BLaER1 treated with 17β-estradiol and CSF1 and Interleukin-3, amounts not matched to agents 10 nM and 100 nM (cell line): ENCODE data around the gene DAPK3.
"Not testable (repeated sequence)": the region's sequence is repeated elsewhere in the genome, so short reads cannot be mapped to it uniquely, and the experiment has no call there.

Experiments
- H3K27ac ChIP-seq, 11 experiments: shearing (Covaris generic); formaldehyde crosslinking; 2 replicates each; pipeline ENCODE4 v1.8.1; 2022
- H3K27me3 ChIP-seq, 11 experiments: shearing (Covaris generic); formaldehyde crosslinking; 2 replicates each; pipeline ENCODE4 v1.8.1; 2022
- H3K36me3 ChIP-seq, 11 experiments: shearing (Covaris generic); formaldehyde crosslinking; 2 replicates each; pipeline ENCODE4 v1.8.1; 2022
- H3K4me1 ChIP-seq, 10 experiments: shearing (Covaris generic); formaldehyde crosslinking; 2 replicates each; pipeline ENCODE4 v1.8.1; 2022
- H3K4me2 ChIP-seq, 11 experiments: shearing (Covaris generic); formaldehyde crosslinking; 2 replicates each; pipeline ENCODE4 v1.8.1; 2022
- H3K4me3 ChIP-seq, 10 experiments: shearing (Covaris generic); formaldehyde crosslinking; 2 replicates each; pipeline ENCODE4 v1.8.1; 2022
- H3K9ac ChIP-seq, 11 experiments: shearing (Covaris generic); formaldehyde crosslinking; 2 replicates each; pipeline ENCODE4 v1.8.1; 2022
- H3K9me3 ChIP-seq, 11 experiments: shearing (Covaris generic); formaldehyde crosslinking; replicated peaks in 1 of 11; 2 replicates each; pipeline ENCODE4 v1.8.1; 2022
- H4K20me1 ChIP-seq, 11 experiments: shearing (Covaris generic); formaldehyde crosslinking; 2 replicates each; pipeline ENCODE4 v1.8.1; 2022
- Cebpa-rat ChIP-seq, 11 experiments: shearing (Covaris generic); IDR thresholded peaks; 2 replicates each; pipeline ENCODE4 v1.8.1; 2022

The DAPK3 gene

DNA sequence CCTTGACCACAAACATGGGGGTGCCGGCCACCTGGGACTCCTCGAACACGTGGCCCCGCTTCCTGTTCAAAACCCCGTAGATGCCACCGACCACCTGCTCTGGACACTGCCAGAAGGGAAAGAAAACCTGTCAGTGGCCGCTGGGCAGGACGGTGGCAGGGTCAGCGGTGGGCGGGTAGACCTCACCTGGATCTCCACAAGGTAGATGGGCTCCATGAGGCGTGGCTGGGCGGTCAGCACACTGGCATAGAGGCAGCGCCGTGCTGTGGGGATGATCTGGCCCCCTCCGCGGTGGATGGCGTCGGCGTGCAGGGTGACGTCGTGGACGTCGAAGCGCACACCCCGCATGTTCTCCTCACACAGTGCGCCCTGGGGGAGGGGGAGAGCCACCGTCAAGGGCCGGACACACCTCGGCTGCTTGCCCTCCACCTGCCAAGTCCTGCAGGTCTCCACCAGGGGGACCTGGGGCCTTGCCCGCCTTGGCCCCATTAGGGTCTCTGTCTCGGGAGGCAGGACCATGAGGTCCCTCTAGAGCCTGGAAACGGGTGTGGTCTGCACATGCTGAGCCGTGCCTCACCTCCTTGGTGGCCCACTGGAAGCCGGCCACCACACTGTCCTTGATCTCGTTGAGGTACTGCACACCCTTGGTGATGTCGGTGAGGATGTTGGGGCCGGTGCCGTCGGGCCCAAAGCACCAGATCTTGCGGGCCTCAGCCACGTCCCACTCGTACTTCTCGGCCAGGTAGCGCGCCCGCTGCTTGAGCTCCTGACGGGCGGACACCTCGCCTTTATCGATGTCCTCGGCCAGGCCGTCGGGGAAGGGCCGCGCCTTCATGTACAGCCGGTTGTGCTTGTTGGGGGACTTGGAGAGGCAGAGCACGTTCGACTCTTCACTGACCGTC, 6.6 kb upstream of the DAPK3 start:
- peaks cover 35 to 66% (median 61%) of the 10 kb centered on the region in 10 experiments for H3K4me1 ChIP-seq

GRCh38 chr19:3976495-3977241, 5.8 kb upstream of the DAPK3 start:
- Histone ChIP-seq H3K9me3 (no peaks in the 10 kb centered on the region), H3K27me3 (no peaks in the 10 kb centered on the region), H3K4me3 (0 out of 20 replicates have a peak overlapping the region, but pooled peaks of 1 of the 10 experiments have one; percentile 11), H3K4me2 (peak overlapping the region in 9 of 11 experiments; percentile 1 to 43 (median 28); a peak in 15 of 22 replicates), H3K4me1 (peaks cover 29 to 59% (median 54%) of the 10 kb centered on the region in 10 experiments), H3K36me3 (peaks cover 68 to 76% (median 73%) of the 10 kb centered on the region in 11 experiments), H3K9ac (peak overlapping the region in 10 of 11 experiments; percentile 4 to 44 (median 28); a peak in 14 of 22 replicates), H3K27ac (peak overlapping the region in 8 of 11 experiments; percentile 8 to 98 (median 20); a peak in 8 of 22 replicates), H4K20me1 (peaks cover 68 to 84% (median 82%) of the 10 kb centered on the region in 11 experiments)
- no peak for TF ChIP-seq Cebpa-rat (IDR thresholded peaks at IDR 0.05)

More for the DNA sequence above, 6.6 kb upstream of the DAPK3 start:
- peaks cover 76 to 81% (median 80%) of the 10 kb centered on the region in 11 experiments for H3K36me3 ChIP-seq
- H3K4me2 ChIP-seq: peak overlapping the region in 9 of 11 experiments; percentile 1 to 43 (median 28); a peak in 17 of 22 replicates
- H4K20me1 ChIP-seq: peaks cover 76 to 84% (median 82%) of the 10 kb centered on the region in 11 experiments
- TF ChIP-seq Cebpa-rat (IDR thresholded peaks at IDR 0.05): no peak
- no peaks in the 10 kb centered on the region for H3K27me3 ChIP-seq
- 0 out of 20 replicates have a peak overlapping the region, but pooled peaks of 1 of the 10 experiments have one; percentile 11 for H3K4me3 ChIP-seq
- H3K9ac ChIP-seq: peak overlapping the region in 10 of 11 experiments; percentile 4 to 98 (median 29); a peak in 15 of 22 replicates
- H3K27ac ChIP-seq: peak overlapping the region in 8 of 11 experiments; percentile 14 to 98 (median 29); a peak in 12 of 22 replicates
- H3K9me3 ChIP-seq: no peaks in the 10 kb centered on the region

DNA sequence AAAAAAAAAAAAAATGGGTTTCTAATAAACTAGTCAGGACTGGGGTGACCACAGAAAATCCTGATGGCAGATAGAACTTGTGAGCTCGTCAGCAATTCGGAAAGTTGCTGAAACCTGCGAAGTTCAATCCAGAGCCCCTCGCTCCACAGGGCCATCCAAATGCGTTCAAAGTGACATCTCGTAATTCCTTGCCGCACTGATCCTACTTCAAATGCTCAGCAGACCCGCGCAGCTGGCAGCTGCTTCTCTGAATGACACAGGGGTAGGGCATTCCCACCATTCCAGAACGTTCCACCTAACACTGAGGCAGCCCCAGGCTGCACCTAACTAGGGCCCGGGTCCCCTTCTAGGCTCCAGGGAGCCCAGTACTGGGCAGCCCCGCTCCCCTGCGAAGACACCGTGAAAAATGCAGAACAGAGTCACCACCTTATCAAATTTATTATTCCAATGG, 4.8 kb upstream of the DAPK3 start:
- peaks cover 58 to 66% (median 63%) of the 10 kb centered on the region in 11 experiments for H3K36me3 ChIP-seq
- H3K27me3 ChIP-seq: no peaks in the 10 kb centered on the region
- H3K9me3 ChIP-seq: no peaks in the 10 kb centered on the region
- H3K27ac ChIP-seq: no peak overlapping the region
- H3K9ac ChIP-seq: no peak overlapping the region
- H3K4me1 ChIP-seq: peaks cover 24 to 55% (median 49%) of the 10 kb centered on the region in 10 experiments
- no peak overlapping the region for H3K4me2 ChIP-seq
- TF ChIP-seq Cebpa-rat (IDR thresholded peaks at IDR 0.05): no peak
- H4K20me1 ChIP-seq: peaks cover 58 to 81% (median 78%) of the 10 kb centered on the region in 11 experiments
- no peak overlapping the region for H3K4me3 ChIP-seq

DNA sequence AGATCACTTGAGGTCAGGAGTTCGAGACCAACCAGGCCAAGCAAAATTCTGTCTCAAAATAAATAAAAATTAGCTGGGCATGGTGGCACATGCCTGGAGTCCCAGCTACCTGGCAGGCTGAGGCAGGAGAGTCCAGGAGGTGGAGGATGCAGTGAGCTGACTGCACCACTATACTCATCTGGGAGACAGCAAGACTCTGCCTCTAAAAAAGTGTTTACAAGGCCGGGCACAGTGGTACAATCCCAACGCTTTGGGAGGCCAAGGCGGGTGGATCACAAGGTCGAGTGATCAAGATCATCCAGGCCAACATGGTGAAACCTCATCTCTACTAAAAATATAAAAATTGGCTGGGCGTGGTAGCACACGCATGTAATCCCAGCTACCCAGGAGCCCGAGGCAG, 4.2 kb upstream of the DAPK3 start:
- H3K4me2 ChIP-seq: no peak overlapping the region
- H3K27ac ChIP-seq: no peak overlapping the region
- H4K20me1 ChIP-seq: peaks cover 53 to 81% (median 77%) of the 10 kb centered on the region in 11 experiments
- no peak overlapping the region for H3K4me3 ChIP-seq
- H3K36me3 ChIP-seq: peaks cover 53 to 61% (median 58%) of the 10 kb centered on the region in 11 experiments
- H3K27me3 ChIP-seq: no peaks in the 10 kb centered on the region
- H3K9ac ChIP-seq: no peak overlapping the region
- H3K4me1 ChIP-seq: peaks cover 18 to 53% (median 45%) of the 10 kb centered on the region in 10 experiments
- H3K9me3 ChIP-seq: no peaks in the 10 kb centered on the region
- TF ChIP-seq Cebpa-rat (IDR thresholded peaks at IDR 0.05): no peak

DNA sequence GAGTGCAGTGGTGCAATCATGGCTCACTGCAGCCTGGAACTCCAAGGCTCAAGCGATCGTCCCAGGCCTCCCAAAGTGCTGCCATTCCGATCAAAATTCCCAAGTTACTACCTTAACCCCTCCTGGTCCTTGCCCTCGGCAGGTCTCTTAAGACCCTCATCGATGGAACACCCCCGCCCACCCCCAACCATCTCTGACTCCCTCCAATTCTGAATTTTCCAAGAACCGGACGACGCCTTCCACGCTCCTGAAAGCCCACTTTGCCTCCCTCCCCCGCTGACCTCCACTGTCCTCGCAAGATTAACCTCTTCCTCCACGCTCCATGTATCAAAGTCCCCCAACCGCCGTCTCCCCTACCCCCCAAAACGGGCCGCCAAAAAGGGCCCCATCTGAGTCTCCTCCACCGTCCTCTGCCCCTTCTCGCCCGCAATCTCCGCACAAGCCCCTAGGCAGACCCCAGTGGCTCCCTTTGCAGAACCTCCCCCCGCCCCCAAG, 539 bp downstream of the DAPK3 start:
- H3K4me3 ChIP-seq: peak overlapping the region; percentile 86 to 99 (median 97)
- H3K27me3 ChIP-seq: no peaks in the 10 kb centered on the region
- peak overlapping the region; percentile 87 to 96 (median 94) for H3K9ac ChIP-seq
- no peak for TF ChIP-seq Cebpa-rat (IDR thresholded peaks at IDR 0.05)
- H3K9me3 ChIP-seq: no peaks in the 10 kb centered on the region
- H3K27ac ChIP-seq: peak overlapping the region; percentile 80 to 86 (median 85)
- H3K36me3 ChIP-seq: peaks cover 44 to 55% (median 49%) of the 10 kb centered on the region in 11 experiments
- peaks cover 50 to 81% (median 76%) of the 10 kb centered on the region in 11 experiments for H4K20me1 ChIP-seq
- H3K4me2 ChIP-seq: peak overlapping the region; percentile 87 to 99 (median 95)
- peaks cover 24 to 33% (median 29%) of the 10 kb centered on the region in 10 experiments for H3K4me1 ChIP-seq

- no peak for TF ChIP-seq Cebpa-rat (IDR thresholded peaks at IDR 0.05)
- Histone ChIP-seq H3K9ac (peak overlapping the region; percentile 87 to 96 (median 94)), H3K27me3 (no peaks in the 10 kb centered on the region), H3K36me3 (peaks cover 46 to 56% (median 51%) of the 10 kb centered on the region in 11 experiments), H3K4me2 (peak overlapping the region; percentile 87 to 99 (median 95)), H4K20me1 (peaks cover 51 to 81% (median 76%) of the 10 kb centered on the region in 11 experiments), H3K4me3 (peak overlapping the region; percentile 86 to 99 (median 97)), H3K9me3 (no peaks in the 10 kb centered on the region), H3K27ac (peak overlapping the region in 10 of 11 experiments; percentile 80 to 86 (median 86); a peak in 21 of 22 replicates), H3K4me1 (peaks cover 24 to 33% (median 29%) of the 10 kb centered on the region in 10 experiments)
Observed at GRCh38 chr19:3969435-3970312, 1.2 kb downstream of the DAPK3 start.

DNA sequence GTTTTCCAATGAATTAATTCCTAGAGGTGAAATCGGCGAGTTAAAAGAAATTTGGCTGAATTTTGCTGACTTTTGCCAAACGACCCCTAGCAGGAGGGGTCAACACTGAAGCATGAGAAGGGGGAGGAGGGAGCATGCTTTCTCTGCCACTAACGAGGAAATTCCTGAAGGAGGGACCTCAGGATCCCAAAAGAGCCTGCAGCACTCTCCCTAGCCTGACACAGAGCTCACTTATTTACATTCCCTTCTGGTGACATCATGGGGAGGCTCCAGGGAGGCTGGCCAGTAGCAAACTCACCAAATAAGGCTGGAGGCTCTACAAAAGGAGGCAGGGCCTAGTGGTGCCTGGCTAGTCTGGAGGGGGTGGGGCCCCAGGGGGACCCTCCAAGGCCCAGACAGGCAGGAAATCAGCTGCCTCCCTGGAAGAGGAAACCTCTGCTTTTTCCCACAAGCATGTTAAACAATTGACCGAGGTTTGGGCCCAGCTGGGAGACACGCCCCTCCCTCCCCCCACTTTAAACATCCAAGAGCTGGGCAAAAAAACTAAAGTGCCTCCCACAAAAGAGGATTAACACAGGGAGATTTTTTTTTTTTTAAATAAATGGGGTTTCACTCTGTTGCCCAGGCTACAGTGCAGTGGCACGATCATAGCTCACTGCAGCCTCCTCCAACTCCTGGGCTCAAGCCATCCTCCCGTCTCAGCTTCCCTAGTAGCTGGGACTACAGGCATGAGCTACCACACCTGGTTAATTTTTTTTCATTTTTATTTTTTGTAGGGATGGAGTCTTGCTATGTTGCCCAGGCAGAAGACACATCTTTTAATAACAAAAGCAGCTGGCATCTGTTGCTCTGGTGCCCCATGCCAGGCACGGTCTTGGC, 2.1 kb downstream of the DAPK3 start:
- Histone ChIP-seq H3K4me3 (peak overlapping the region; percentile 86 to 99 (median 97); a peak in 12 of 20 replicates), H3K36me3 (peaks cover 52 to 64% (median 58%) of the 10 kb centered on the region in 11 experiments), H3K4me1 (peaks cover 24 to 33% (median 29%) of the 10 kb centered on the region in 10 experiments), H3K27me3 (no peaks in the 10 kb centered on the region), H3K4me2 (peak overlapping the region; percentile 87 to 99 (median 95)), H3K27ac (peak overlapping the region in 10 of 11 experiments; percentile 9 to 86 (median 84); a peak in 17 of 22 replicates), H4K20me1 (peaks cover 53 to 85% (median 79%) of the 10 kb centered on the region in 11 experiments), H3K9me3 (no peaks in the 10 kb centered on the region), H3K9ac (peak overlapping the region; percentile 87 to 96 (median 94); a peak in 20 of 22 replicates)
- no peak for TF ChIP-seq Cebpa-rat (IDR thresholded peaks at IDR 0.05)

- not testable (repeated sequence) for H3K4me3 ChIP-seq
Observed at GRCh38 chr19:3967983-3968382, 2.9 kb downstream of the DAPK3 start.

More at GRCh38 chr19:3967983-3968382, 2.9 kb downstream of the DAPK3 start:
- Histone ChIP-seq H3K4me1 (peaks cover 24 to 33% (median 29%) of the 10 kb centered on the region in 10 experiments), H3K9ac (peak overlapping the region in 5 of 11 experiments; percentile 1 to 96 (median 94); a peak in 5 of 22 replicates), H3K27ac (peak overlapping the region in 3 of 11 experiments; percentile 80 to 86 (median 85); a peak in 2 of 22 replicates), H4K20me1 (peaks cover 56 to 93% (median 87%) of the 10 kb centered on the region in 11 experiments), H3K36me3 (peaks cover 60 to 72% (median 66%) of the 10 kb centered on the region in 11 experiments), H3K4me2 (peak overlapping the region in 4 of 11 experiments; percentile 87 to 99 (median 95); a peak in 4 of 22 replicates)
- not testable (repeated sequence) for H3K9me3 ChIP-seq, H3K27me3 ChIP-seq
